Natural killer cell (primary cell): ENCODE results near the gene CD40. TPM values are rescaled to one million over a fixed set of nuclear protein-coding genes. Genes with fewer than 3 reads are reported as not detected.
A peak's percentile ranks its signal among the peaks of the same experiment; 100 is the strongest.

Experiments
- ATAC-seq, 3 donors: fragments of 150-1000 bp in 2 of 3; fragments of 200-7000 bp in 1 of 3; cut with Tn5 transposase; 1 replicate in 1 of 3; 2 replicates in 2 of 3; pipeline ENCODE4 v1.10.0; 2021; ENCODE audit warnings: mild to moderate bottlenecking in 2 of 3, moderate library complexity in 2 of 3
- DNase-seq, 2 donors: peaks; one replicate each; pipeline versions ENCODE4 v3.0.0 to v3.0.0-alpha.2; 2013 to 2021; ENCODE audit warnings: mixed read lengths in 1 of 2
- H3K27ac ChIP-seq: one replicate; pipeline ENCODE4 v1.5.1; 2013; ENCODE audit warnings: mild to moderate bottlenecking, low read length
- H3K27me3 ChIP-seq: one replicate; pipeline ENCODE4 v1.6.1; 2013; ENCODE audit warnings: low read length; ENCODE audit not compliant: control insufficient read depth, insufficient read depth
- H3K36me3 ChIP-seq: one replicate; pipeline ENCODE4 v1.6.1; 2013; ENCODE audit warnings: low read length; ENCODE audit not compliant: control insufficient read depth, insufficient read depth
- H3K4me1 ChIP-seq: one replicate; pipeline ENCODE4 v1.6.1; 2013; ENCODE audit warnings: low read length; ENCODE audit not compliant: control insufficient read depth, insufficient read depth
- H3K4me3 ChIP-seq: one replicate; pipeline ENCODE4 v1.5.1; 2013; ENCODE audit warnings: low read length
- H3K9me3 ChIP-seq: one replicate; pipeline ENCODE4 v1.6.1; 2013; ENCODE audit warnings: low read length; ENCODE audit not compliant: control insufficient read depth, insufficient read depth
- H3K27ac Mint-ChIP-seq, 2 donors: one replicate each; pipeline ENCODE4 v1.8.0; 2022; ENCODE audit warnings: mild to moderate bottlenecking in 2 of 2, mixed read lengths in 2 of 2, moderate library complexity in 1 of 2
- H3K27me3 Mint-ChIP-seq, 2 donors: one replicate each; pipeline ENCODE4 v1.8.0; 2022; ENCODE audit warnings: low read depth in 2 of 2, mixed read lengths in 2 of 2
- H3K36me3 Mint-ChIP-seq: one replicate; pipeline ENCODE4 v1.8.0; 2022; ENCODE audit warnings: mixed read lengths
- H3K4me1 Mint-ChIP-seq, 2 donors: one replicate each; pipeline ENCODE4 v1.8.0; 2022; ENCODE audit warnings: mixed read lengths in 2 of 2
- H3K4me3 Mint-ChIP-seq: one replicate; pipeline ENCODE4 v1.8.0; 2022; ENCODE audit warnings: mild to moderate bottlenecking, moderate library complexity, mixed read lengths
- H3K9me3 Mint-ChIP-seq, 2 donors: one replicate each; pipeline ENCODE4 v1.8.0; 2022; ENCODE audit warnings: mixed read lengths in 2 of 2
- CTCF ChIP-seq: fragments of 200-600 bp; IDR thresholded peaks from one replicate; pipeline ENCODE4 v1.8.0; 2022; ENCODE audit warnings: antibody characterized with exemption
- WGBS: methylation state at CpG from one replicate; pipeline ENCODE4 v1.1.7; 2013; ENCODE audit warnings: missing lambda C conversion rate; ENCODE audit not compliant: insufficient coverage; 5-methylcytosine and 5-hydroxymethylcytosine counted together
- intact Hi-C: fragments of 100-400 bp; cut with micrococcal nuclease; formaldehyde crosslinking; loops from one replicate; pipeline ENCODE4 v1.14.2; 2022
- total RNA-seq, 4 donors: library from RNA; stranded (reverse); fragments of 120-200 nt in 1 of 4; gene quantifications; one replicate each; pipeline versions ENCODE4 v1.2.3 to v1.2.4, GENCODE V29; 2013 to 2022

Gene CD40
- total RNA-seq, 3 donors from 2014 or later (not counting 1 experiment from before 2014, with no cell fraction given), result 7.1 to 9.1 (median 7.2) TPM

- H3K27me3 ChIP-seq, result peaks cover 14% of the 10 kb centered on the region
- DNase-seq, result no peak
- no peaks in the 10 kb centered on the region for H3K9me3 ChIP-seq
- H3K4me1 Mint-ChIP-seq, result no peaks in the 10 kb centered on the region
- no peaks in the 10 kb centered on the region for H3K36me3 ChIP-seq
- H3K36me3 Mint-ChIP-seq, result no peaks in the 10 kb centered on the region
- H3K4me3 Mint-ChIP-seq, result no peak overlapping the region
- intact Hi-C loops, result no loop called here
- H3K9me3 Mint-ChIP-seq, result no peaks in the 10 kb centered on the region
- WGBS, result 94% methylated on average over 2 of the region's 3 CpGs
- no peaks in the 10 kb centered on the region for H3K4me1 ChIP-seq
- no peak for TF ChIP-seq CTCF
- H3K4me3 ChIP-seq, result no peak overlapping the region
- H3K27ac ChIP-seq, result no peak overlapping the region
- ATAC-seq, result no peak
- no peak overlapping the region for H3K27ac Mint-ChIP-seq
- H3K27me3 Mint-ChIP-seq, result peaks cover 50 to 68% of the 10 kb centered on the region in 2 donors
Measured at GRCh38 chr20:46102940-46103339, 15.2 kb upstream of the CD40 start.

- no peak for TF ChIP-seq CTCF
- Mint-ChIP-seq H3K27ac (no peak overlapping the region), H3K4me1 (no peaks in the 10 kb centered on the region), H3K27me3 (peaks cover 45 to 81% of the 10 kb centered on the region in 2 donors), H3K4me3 (no peak overlapping the region), H3K9me3 (no peaks in the 10 kb centered on the region), H3K36me3 (no peaks in the 10 kb centered on the region)
- no peaks in the 10 kb centered on the region for H3K36me3 ChIP-seq
- H3K4me1 ChIP-seq, result peaks cover 5% of the 10 kb centered on the region
- no peak overlapping the region for H3K4me3 ChIP-seq
- no peak overlapping the region for H3K27ac ChIP-seq
- H3K9me3 ChIP-seq, result no peaks in the 10 kb centered on the region
- WGBS, result 70% methylated on average over 3 of the region's 3 CpGs
- ATAC-seq (no peak), DNase-seq (no peak)
- intact Hi-C loops, result no loop called here
- H3K27me3 ChIP-seq, result peaks cover 4% of the 10 kb centered on the region
Measured at GRCh38 chr20:46104262-46104661, 13.9 kb upstream of the CD40 start.

- Histone ChIP-seq H3K27me3 (peaks cover 4% of the 10 kb centered on the region), H3K36me3 (no peaks in the 10 kb centered on the region), H3K9me3 (no peaks in the 10 kb centered on the region), H3K4me3 (no peak overlapping the region), H3K4me1 (peaks cover 5% of the 10 kb centered on the region), H3K27ac (no peak overlapping the region)
- Mint-ChIP-seq H3K4me3 (no peak overlapping the region), H3K27me3 (peaks cover 38 to 75% of the 10 kb centered on the region in 2 donors), H3K4me1 (no peaks in the 10 kb centered on the region), H3K27ac (no peak overlapping the region), H3K36me3 (no peaks in the 10 kb centered on the region), H3K9me3 (no peaks in the 10 kb centered on the region)
- no peak for DNase-seq
- TF ChIP-seq CTCF, result no peak
- intact Hi-C loops, result no loop called here
- WGBS, result 86% methylated on average over 6 of the region's 6 CpGs
- ATAC-seq, result no peak
Measured at GRCh38 chr20:46107061-46107460, 11.1 kb upstream of the CD40 start.

- H3K27me3 ChIP-seq, result peaks cover 4% of the 10 kb centered on the region
- no peaks in the 10 kb centered on the region for H3K36me3 ChIP-seq
- no peak for TF ChIP-seq CTCF
- no peaks in the 10 kb centered on the region for H3K9me3 ChIP-seq
- intact Hi-C loops, result no loop called here
- ATAC-seq (peak in 1 of 3 donors; percentile 36), DNase-seq (peak in 1 of 2 donors; percentile 9)
- Mint-ChIP-seq H3K27me3 (peaks cover 32 to 71% of the 10 kb centered on the region in 2 donors), H3K9me3 (no peaks in the 10 kb centered on the region), H3K36me3 (no peaks in the 10 kb centered on the region), H3K4me3 (no peak overlapping the region), H3K27ac (no peak overlapping the region), H3K4me1 (no peaks in the 10 kb centered on the region)
- 40% methylated on average over 5 of the region's 5 CpGs for WGBS
- peaks cover 5% of the 10 kb centered on the region for H3K4me1 ChIP-seq
- peak overlapping the region; percentile 49 for H3K27ac ChIP-seq
- no peak overlapping the region for H3K4me3 ChIP-seq
Measured at GRCh38 chr20:46108435-46108841, 9.7 kb upstream of the CD40 start.
